ENCODE data around the gene SUSD1. TPM values are rescaled to one million over a fixed set of nuclear protein-coding genes. Genes with fewer than 3 reads are reported as not detected.

The SUSD1 gene
- total RNA-seq, 2 donors from 2014 or later: 6.2 to 10.6 TPM

GRCh38 chr9:112093147-112093869 lies 81.8 kb downstream of the SUSD1 start:
- no peaks in the 10 kb centered on the region for H3K9me3 ChIP-seq
- H3K27me3 ChIP-seq: no peaks in the 10 kb centered on the region
- no peak overlapping the region for H3K27ac ChIP-seq
- H3K4me1 ChIP-seq: no peaks in the 10 kb centered on the region
- no peak for DNase-seq (ENCODE audit: low spot score)
- H3K4me3 ChIP-seq: no peak overlapping the region
- no peaks in the 10 kb centered on the region for H3K36me3 ChIP-seq
- no peak for TF ChIP-seq CTCF (IDR thresholded peaks at IDR 0.05)

GRCh38 chr9:112091810-112092209 lies 83.3 kb downstream of the SUSD1 start:
- no peak for DNase-seq (ENCODE audit: low spot score)
- Histone ChIP-seq H3K27ac (no peak overlapping the region), H3K36me3 (no peaks in the 10 kb centered on the region), H3K27me3 (no peaks in the 10 kb centered on the region), H3K4me1 (no peaks in the 10 kb centered on the region), H3K9me3 (no peaks in the 10 kb centered on the region), H3K4me3 (no peak overlapping the region)
- peak in 1 of 2 donors; percentile 47 for TF ChIP-seq CTCF (IDR thresholded peaks at IDR 0.05)

- no peak overlapping the region for H3K4me3 ChIP-seq
- H3K27me3 ChIP-seq: no peaks in the 10 kb centered on the region
- no peak for TF ChIP-seq CTCF (IDR thresholded peaks at IDR 0.05)
- no peaks in the 10 kb centered on the region for H3K9me3 ChIP-seq
- no peaks in the 10 kb centered on the region for H3K36me3 ChIP-seq
- H3K4me1 ChIP-seq: no peaks in the 10 kb centered on the region
- no peak overlapping the region for H3K27ac ChIP-seq
- no peak for DNase-seq (ENCODE audit: low spot score)
Measured at GRCh38 chr9:112087506-112087905, 87.6 kb downstream of the SUSD1 start.

GRCh38 chr9:112086627-112087026 lies 88.5 kb downstream of the SUSD1 start:
- TF ChIP-seq CTCF (IDR thresholded peaks at IDR 0.05): peak; percentile 24 to 64
- H3K27me3 ChIP-seq: no peaks in the 10 kb centered on the region

GRCh38 chr9:112084907-112085306 lies 90.2 kb downstream of the SUSD1 start:
- H3K36me3 ChIP-seq: no peaks in the 10 kb centered on the region
- H3K4me1 ChIP-seq: no peaks in the 10 kb centered on the region
- H3K27ac ChIP-seq: no peak overlapping the region
- no peaks in the 10 kb centered on the region for H3K9me3 ChIP-seq
- DNase-seq (ENCODE audit: low spot score): no peak
- no peak for TF ChIP-seq CTCF (IDR thresholded peaks at IDR 0.05)
- no peak overlapping the region for H3K4me3 ChIP-seq
- no peaks in the 10 kb centered on the region for H3K27me3 ChIP-seq

More at GRCh38 chr9:112086627-112087026, 88.5 kb downstream of the SUSD1 start:
- no peaks in the 10 kb centered on the region for H3K4me1 ChIP-seq
- no peak overlapping the region for H3K4me3 ChIP-seq
- DNase-seq (ENCODE audit: low spot score): no peak
- no peaks in the 10 kb centered on the region for H3K9me3 ChIP-seq
- no peaks in the 10 kb centered on the region for H3K36me3 ChIP-seq
- no peak overlapping the region for H3K27ac ChIP-seq

- H3K4me3 ChIP-seq: no peak overlapping the region
- H3K4me1 ChIP-seq: no peaks in the 10 kb centered on the region
- no peak overlapping the region for H3K27ac ChIP-seq
- no peaks in the 10 kb centered on the region for H3K9me3 ChIP-seq
- DNase-seq (ENCODE audit: low spot score): no peak
- no peaks in the 10 kb centered on the region for H3K27me3 ChIP-seq
- TF ChIP-seq CTCF (IDR thresholded peaks at IDR 0.05): no peak
- H3K36me3 ChIP-seq: no peaks in the 10 kb centered on the region
Measured at GRCh38 chr9:112084334-112084733, 90.8 kb downstream of the SUSD1 start.

Measured in right atrium auricular region (tissue), 2 donors.